Large intestine (tissue), 3 donors: ENCODE data around the gene KRT73. TPM values are rescaled to one million over a fixed set of nuclear protein-coding genes. Genes with fewer than 3 reads are reported as not detected.

ENCODE experiments used
- DNase-seq, 2 donors: peaks; one replicate each; pipeline versions ENCODE4 v3.0.0 to v3.0.0-alpha.2; 2013
- H3K27ac ChIP-seq: one replicate; pipeline ENCODE4 v1.5.1; 2013; ENCODE audit warnings: low read length
- H3K27me3 ChIP-seq: 2 replicates; pipeline ENCODE4 v1.6.1; 2013; ENCODE audit warnings: low read length; ENCODE audit not compliant: control insufficient read depth, insufficient read depth
- H3K36me3 ChIP-seq: 2 replicates; pipeline ENCODE4 v1.6.1; 2013; ENCODE audit warnings: low read length; ENCODE audit not compliant: control insufficient read depth, insufficient read depth
- H3K4me1 ChIP-seq: one replicate; pipeline ENCODE4 v1.6.1; 2013; ENCODE audit warnings: low read length; ENCODE audit not compliant: control insufficient read depth, insufficient read depth
- H3K4me3 ChIP-seq: one replicate; pipeline ENCODE4 v1.5.1; 2013; ENCODE audit warnings: low read length
- H3K9me3 ChIP-seq: one replicate; pipeline ENCODE4 v1.6.1; 2013; ENCODE audit warnings: mild to moderate bottlenecking, low read depth, low read length, moderate library complexity; ENCODE audit not compliant: control insufficient read depth
- WGBS: methylation state at CpG from one replicate; pipeline ENCODE4 v1.1.5; 2013; ENCODE audit warnings: low lambda C conversion rate; ENCODE audit not compliant: insufficient coverage; 5-methylcytosine and 5-hydroxymethylcytosine counted together
- polyA plus RNA-seq: library from polyadenylated mRNA; unstranded; fragments of 120-200 nt; gene quantifications from one replicate; pipeline ENCODE4 v1.2.1, GENCODE V29; 2013

The KRT73 gene
- polyA plus RNA-seq, 1 donor: 0.97 TPM

GRCh38 chr12:52622349-52622748 is 4.0 kb upstream of the KRT73 start:
- Histone ChIP-seq H3K36me3 (no peaks in the 10 kb centered on the region), H3K4me3 (no peak overlapping the region), H3K27ac (no peak overlapping the region), H3K9me3 (no peaks in the 10 kb centered on the region), H3K4me1 (no peaks in the 10 kb centered on the region), H3K27me3 (peaks cover 4% of the 10 kb centered on the region)
- no CpG with 5 or more reads among the region's 5 CpGs for WGBS
- no peak for DNase-seq

GRCh38 chr12:52618866-52619265 is 507 bp upstream of the KRT73 start:
- Histone ChIP-seq H3K27me3 (peaks cover 13% of the 10 kb centered on the region), H3K36me3 (no peaks in the 10 kb centered on the region), H3K4me1 (no peaks in the 10 kb centered on the region), H3K27ac (no peak overlapping the region), H3K9me3 (no peaks in the 10 kb centered on the region), H3K4me3 (no peak overlapping the region)
- no peak for DNase-seq
- no CpG with 5 or more reads among the region's 2 CpGs for WGBS

GRCh38 chr12:52617403-52617785 is 965 bp downstream of the KRT73 start:
- WGBS: no CpG with 5 or more reads among the region's 7 CpGs
- Histone ChIP-seq H3K4me1 (no peaks in the 10 kb centered on the region), H3K27me3 (peaks cover 13% of the 10 kb centered on the region), H3K9me3 (no peaks in the 10 kb centered on the region), H3K27ac (no peak overlapping the region), H3K36me3 (no peaks in the 10 kb centered on the region), H3K4me3 (no peak overlapping the region)
- no peak for DNase-seq

- WGBS: 27% methylated on average over 2 of the region's 10 CpGs
- peak; percentile 22 to 66 for DNase-seq
- no peak overlapping the region for H3K4me3 ChIP-seq
- H3K9me3 ChIP-seq: no peaks in the 10 kb centered on the region
- H3K27ac ChIP-seq: no peak overlapping the region
- H3K27me3 ChIP-seq: peaks cover 13% of the 10 kb centered on the region
- no peaks in the 10 kb centered on the region for H3K36me3 ChIP-seq
- H3K4me1 ChIP-seq: no peaks in the 10 kb centered on the region
Measured at GRCh38 chr12:52616680-52617402, 1.5 kb downstream of the KRT73 start.

- H3K27me3 ChIP-seq: peaks cover 16% of the 10 kb centered on the region
- no peaks in the 10 kb centered on the region for H3K9me3 ChIP-seq
- H3K36me3 ChIP-seq: no peaks in the 10 kb centered on the region
- H3K27ac ChIP-seq: no peak overlapping the region
- DNase-seq: no peak
- H3K4me1 ChIP-seq: no peaks in the 10 kb centered on the region
- WGBS: 60% methylated on average over 1 of the region's 9 CpGs
- no peak overlapping the region for H3K4me3 ChIP-seq
Measured at GRCh38 chr12:52615912-52616311, 2.4 kb downstream of the KRT73 start.

- H3K27ac ChIP-seq: no peak overlapping the region
- WGBS: 80% methylated on average over 1 of the region's 6 CpGs
- peaks cover 21% of the 10 kb centered on the region for H3K27me3 ChIP-seq
- DNase-seq: no peak
- H3K36me3 ChIP-seq: no peaks in the 10 kb centered on the region
- H3K4me3 ChIP-seq: no peak overlapping the region
- no peaks in the 10 kb centered on the region for H3K9me3 ChIP-seq
- H3K4me1 ChIP-seq: no peaks in the 10 kb centered on the region
Measured at GRCh38 chr12:52615208-52615868, 3.0 kb downstream of the KRT73 start.

GRCh38 chr12:52614381-52615207 is 3.8 kb downstream of the KRT73 start:
- peaks cover 21% of the 10 kb centered on the region for H3K27me3 ChIP-seq
- no CpG with 5 or more reads among the region's 10 CpGs for WGBS
- no peaks in the 10 kb centered on the region for H3K9me3 ChIP-seq
- no peak overlapping the region for H3K27ac ChIP-seq
- DNase-seq: no peak
- H3K4me3 ChIP-seq: no peak overlapping the region
- H3K4me1 ChIP-seq: no peaks in the 10 kb centered on the region
- H3K36me3 ChIP-seq: no peaks in the 10 kb centered on the region

- no peaks in the 10 kb centered on the region for H3K36me3 ChIP-seq
- peaks cover 29% of the 10 kb centered on the region for H3K27me3 ChIP-seq
- H3K27ac ChIP-seq: no peak overlapping the region
- H3K9me3 ChIP-seq: no peaks in the 10 kb centered on the region
- WGBS: no CpG with 5 or more reads among the region's 9 CpGs
- no peak overlapping the region for H3K4me3 ChIP-seq
- no peak for DNase-seq
- no peaks in the 10 kb centered on the region for H3K4me1 ChIP-seq
Measured at GRCh38 chr12:52613384-52614030, 4.9 kb downstream of the KRT73 start.

GRCh38 chr12:52612431-52613383 is 5.7 kb downstream of the KRT73 start:
- peaks cover 33% of the 10 kb centered on the region for H3K27me3 ChIP-seq
- H3K4me3 ChIP-seq: no peak overlapping the region
- WGBS: no CpG with 5 or more reads among the region's 5 CpGs
- DNase-seq: no peak
- no peaks in the 10 kb centered on the region for H3K9me3 ChIP-seq
- H3K27ac ChIP-seq: no peak overlapping the region
- no peaks in the 10 kb centered on the region for H3K36me3 ChIP-seq
- H3K4me1 ChIP-seq: no peaks in the 10 kb centered on the region
